Fibroblast of skin of scalp (primary cell): ENCODE results near the gene SEC14L6.

ENCODE experiments used
- DNase-seq: peaks from one replicate; pipeline ENCODE4 v3.0.0-alpha.2; 2013

SEC14L6 gene

DNA sequence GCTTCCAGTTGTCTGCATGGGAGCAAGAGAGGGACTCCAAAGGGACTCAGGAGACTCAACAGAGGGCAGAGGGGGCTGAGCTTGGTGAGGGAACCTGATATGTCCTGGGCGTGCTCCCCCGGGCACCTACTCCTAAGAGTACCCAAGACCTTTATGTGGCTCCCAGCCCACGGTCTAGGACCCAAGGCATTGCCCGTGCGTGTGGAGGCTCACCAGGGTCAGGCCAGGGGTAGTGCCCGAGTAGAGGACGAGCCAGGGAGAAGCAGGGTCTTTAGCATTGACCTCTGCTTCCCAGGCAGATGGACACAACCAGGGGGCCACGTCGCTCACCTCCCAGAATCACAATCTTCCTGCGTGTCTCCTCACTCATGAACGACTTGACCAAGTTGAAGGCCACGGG, 54.4 kb downstream of the SEC14L6 start:
- DNase-seq: no peak

DNA sequence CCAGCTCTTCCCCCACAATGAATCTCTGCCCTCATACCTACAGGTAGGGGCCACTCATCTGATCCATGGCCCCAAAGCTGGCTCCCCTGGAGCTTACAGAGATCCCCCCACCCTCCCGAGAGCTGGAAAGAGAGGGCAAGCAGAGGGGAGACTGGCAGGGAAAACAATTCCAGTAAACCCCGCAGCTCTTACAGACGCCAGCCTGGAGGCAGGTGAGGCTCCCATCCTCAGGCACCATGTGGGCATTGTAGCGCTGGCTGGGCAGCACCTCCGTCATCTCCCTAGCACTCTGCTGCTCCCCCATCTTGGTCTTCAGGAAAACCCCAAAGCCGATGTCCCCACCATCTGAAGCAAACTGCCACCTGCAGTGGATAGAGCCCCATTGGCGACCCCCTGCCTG, 55.2 kb downstream of the SEC14L6 start:
- no peak for DNase-seq

DNA sequence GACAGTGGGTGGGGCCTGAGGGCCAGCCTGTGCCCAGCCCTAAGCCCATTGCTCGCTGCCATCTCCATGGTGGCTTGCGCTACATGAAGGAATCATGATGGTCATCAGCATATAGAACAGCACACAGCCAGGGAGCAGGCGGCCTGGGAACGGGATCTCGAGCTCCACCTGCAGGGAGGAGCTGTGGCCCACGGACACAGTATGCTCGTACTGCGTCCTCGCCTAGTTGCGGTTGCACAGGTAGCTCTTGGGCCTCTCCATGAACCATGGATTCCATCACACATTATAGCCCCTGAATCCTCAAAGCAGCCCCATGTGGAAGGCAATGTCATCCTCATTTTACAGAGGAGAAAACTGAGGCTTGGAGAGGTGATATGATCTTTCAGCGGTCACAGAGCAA, 56.1 kb downstream of the SEC14L6 start:
- DNase-seq: no peak

DNA sequence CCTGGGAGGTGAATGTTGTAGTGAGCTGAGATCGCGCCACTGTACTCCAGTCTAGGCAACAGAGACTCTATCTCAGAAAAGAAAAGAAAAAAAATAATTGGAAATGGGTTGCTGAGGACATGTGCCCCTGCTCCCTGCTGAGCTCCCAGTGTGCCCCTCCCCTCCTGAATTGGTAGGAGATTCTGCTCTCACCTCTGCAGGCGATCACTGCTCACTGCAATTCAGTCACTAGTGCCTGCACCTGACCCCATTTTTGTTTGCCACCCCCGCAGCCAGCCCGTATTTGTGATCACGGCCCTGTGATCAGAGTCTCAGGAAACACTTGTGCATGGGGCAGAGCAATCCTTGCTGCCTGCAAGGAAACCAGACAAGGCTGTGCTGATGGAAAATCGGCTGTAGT, 58.4 kb downstream of the SEC14L6 start:
- no peak for DNase-seq

DNA sequence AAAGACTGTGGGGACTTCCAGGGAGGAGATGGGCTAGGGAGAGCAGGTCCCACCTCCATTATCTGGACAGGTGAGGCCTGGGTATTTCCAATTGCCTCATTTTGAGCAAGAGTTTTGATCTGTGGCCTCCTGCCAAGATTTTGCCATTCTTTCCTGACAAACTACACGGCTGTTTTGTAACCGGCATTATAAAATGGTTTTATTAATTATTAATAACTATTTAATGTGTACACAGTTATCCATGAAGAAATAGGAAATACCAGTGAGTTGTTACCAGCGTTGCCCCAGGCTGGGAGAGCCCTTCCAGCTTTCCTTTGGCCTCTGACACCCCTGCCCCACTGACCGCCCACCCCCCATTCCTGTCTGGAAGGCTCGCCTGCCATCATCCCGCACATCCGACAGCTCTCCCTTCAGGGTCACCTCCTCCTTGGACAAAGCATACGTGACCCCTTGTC, 59.9 kb downstream of the SEC14L6 start:
- DNase-seq: no peak

DNA sequence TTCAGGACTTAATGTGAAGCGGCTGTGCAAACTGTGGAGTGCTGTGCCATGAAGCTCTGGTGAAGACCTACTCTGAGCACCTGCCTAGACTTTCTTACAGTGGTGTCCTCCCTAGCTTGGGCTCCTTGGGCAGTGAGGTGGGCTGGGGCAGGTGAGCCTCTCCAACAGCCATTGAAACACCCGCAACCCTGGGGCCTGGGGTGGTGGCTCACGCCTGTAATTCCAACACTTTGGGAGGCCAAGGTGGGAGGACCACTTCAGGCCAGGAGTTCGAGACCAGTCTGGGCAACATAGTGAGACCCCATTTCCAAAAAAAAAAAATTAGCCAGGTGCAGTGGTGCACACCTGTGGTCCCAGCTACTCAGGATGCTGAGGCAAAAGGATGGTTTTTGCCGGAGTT, 60.4 kb downstream of the SEC14L6 start:
- no peak for DNase-seq

DNA sequence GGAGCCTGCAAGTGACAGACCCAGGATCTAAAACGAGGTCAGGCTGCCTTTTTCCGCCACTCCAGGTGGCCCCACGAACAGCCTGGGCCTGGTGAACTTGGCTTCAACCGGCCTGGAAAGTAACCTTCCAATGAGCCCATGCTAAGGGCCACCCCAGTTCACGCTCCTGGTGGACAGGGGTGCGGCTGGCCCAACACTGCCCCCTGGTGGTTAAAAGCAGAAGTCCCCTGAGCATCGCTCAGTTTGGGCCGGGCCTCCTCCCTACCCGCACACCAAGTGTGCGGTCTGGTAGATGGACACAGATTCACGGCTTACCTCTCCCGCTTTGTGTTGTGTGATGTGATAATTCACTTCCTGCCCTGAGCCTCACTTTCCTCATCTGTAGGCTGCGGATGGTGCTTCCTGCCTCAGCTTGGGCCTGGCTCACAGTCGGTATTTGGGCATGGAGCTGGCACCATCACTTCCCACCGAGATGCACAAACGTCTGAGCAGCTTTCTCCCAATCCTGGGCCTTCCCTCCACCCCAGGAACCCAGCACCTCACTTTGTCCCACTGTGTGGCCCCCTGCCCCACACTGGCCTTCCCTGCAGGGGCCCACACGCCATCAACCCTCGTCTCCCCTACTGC, 61.1 kb downstream of the SEC14L6 start:
- DNase-seq: peak; percentile 43

DNA sequence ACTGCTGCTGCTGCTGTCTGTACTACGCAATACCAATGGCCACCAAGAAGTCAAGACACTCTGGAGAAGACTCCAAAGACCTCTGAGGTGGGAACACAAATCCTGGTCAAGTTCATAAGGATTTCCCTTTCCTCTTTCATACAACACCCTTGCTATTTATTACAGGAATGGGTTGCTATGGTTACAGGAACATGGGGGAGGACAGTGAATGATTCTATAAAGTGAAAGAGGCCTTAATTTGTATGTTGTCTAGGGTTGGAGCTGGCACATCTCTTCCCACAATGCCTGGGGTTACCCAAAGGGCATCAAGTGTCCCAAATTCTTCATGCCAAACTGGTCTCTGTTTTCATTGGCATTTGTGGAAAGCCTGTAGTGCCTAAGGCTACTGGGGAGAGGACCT, 63.4 kb downstream of the SEC14L6 start:
- no peak for DNase-seq

DNA sequence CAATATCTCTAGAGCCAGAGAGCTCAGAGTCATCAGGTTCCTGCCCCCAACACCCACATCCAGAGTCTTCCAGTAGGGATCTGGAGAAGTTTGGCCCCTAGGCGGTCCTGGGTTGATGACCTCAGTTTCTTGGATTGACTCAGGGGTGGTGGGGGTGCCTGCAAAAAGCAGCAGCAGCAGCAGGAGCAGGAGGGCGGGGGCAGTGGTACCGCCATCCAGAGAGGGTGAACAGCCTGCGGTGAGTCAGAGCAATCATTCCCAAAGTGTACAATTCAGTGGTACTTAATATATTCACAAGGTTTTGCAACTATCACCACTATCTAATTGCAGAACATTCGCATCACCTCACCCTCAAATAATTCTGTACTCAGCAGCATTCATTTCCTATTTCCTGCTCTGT, 64.8 kb downstream of the SEC14L6 start:
- DNase-seq: peak; percentile 27

DNA sequence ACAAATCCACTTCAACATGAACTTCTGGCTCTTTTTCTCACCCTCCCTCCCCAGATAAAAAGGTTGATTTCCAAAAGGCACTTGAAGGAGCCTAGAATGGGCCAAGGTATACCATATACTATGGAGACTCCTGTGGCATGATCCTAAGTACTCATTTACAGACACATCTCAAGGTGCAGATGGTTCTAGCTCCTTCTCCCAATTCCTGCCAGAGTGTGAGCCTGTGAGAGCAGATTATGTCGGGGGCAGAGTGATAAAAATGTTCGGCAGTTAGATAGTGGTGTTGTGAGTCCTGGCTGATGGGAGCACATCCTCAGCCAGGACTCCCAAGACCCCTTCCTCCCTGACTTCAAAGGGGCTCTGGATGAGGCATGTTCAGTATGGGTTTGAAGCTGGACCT, 66.6 kb downstream of the SEC14L6 start:
- no peak for DNase-seq

DNA sequence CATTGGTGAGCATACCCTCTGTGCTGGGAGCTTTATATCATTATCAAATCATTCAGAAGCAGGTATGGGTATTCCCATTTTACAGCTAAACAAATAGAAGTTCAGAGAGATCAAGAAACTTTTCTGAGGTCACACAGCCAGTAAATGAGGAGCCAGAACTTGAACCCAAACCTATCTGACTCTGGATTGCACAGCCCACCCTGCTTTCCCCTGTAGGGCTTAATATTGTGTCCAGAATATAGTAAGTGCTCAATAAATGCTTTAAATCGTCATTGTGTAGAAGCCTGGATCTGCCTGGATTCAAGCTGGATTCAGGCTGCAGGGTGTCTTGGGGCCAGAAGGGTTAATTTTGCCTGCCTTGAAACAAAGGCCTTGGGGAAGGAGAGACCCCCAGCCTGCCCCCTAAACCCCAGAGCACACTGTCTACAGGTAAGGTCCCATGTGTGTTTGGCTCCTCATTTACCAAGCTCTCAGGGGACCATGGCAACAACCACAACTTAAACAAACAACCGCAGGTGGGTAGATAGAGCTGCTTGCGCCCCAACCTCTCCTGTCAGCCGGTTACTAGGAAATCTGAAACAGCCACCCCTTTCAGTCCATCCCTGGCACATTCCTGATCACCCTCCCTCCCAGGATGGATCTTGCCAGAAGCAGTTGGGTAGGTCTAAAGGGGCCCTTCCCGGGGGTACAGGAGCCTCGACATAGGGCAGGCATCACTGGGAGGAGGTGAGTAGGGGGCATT, 71.7 kb downstream of the SEC14L6 start:
- DNase-seq: no peak

DNA sequence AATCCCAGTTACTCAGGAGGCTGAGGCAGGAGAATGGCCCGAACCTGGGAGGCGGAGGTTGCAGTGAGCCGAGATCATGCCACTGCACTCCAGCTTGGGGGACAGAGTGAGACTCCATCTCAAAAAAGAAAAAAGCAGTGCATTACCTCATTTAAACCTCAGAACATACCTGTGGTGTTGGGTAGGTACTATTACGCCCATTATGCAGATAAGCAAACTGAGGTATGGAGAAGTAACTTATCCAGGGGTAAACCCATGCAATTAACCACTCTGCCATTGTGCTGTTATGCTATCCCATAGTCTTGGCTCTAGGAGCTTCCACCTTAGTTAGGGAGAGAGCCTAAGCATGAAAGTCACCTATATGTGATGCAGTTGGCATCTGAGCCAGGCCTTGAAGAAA, 72.4 kb downstream of the SEC14L6 start:
- no peak for DNase-seq

DNA sequence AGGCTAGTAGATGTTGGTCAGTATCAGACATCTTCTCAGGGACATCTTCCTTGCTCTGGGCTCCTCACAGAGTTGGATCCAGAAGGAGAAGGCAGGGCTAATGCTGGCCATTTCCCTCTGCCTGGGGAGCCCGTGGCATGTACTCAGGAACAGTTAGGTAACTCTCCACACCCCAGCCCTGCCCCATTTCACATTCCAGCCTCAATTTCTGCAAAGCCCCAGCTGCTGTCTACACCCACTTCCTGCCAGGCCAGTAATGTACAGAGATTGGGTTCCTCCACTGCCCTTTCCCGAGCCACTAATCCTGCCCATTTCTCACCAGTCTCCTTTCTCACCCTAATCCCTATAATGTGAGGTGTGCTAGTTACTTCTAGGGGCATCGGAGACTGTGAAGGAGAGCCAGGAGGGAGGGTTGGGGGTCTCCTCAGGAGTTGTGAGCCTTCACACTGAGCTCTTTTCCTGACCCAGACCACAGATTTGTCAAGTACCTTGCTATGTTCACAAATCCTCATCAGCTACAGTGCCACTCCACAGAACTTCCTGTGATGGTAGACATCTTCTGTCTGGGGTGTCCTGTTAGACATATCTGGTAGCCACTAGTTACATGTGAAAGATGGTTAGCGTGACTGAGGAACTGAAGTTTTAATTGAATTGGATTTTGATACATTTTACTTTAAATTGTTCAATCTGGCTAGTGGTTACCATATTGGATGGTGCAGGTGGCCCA, 73.4 kb downstream of the SEC14L6 start:
- no peak for DNase-seq
